A549 (cell line): ENCODE measurements around the gene CPB1.

Experiments used
- CTCF ChIP-seq: fragments of >200 bp; sonication (Bioruptor Twin); formaldehyde crosslinking; IDR thresholded peaks from 3 replicates; pipeline ENCODE4 v1.5.1; 2016
- EP300 ChIP-seq, 2 experiments: fragments of >200 bp; sonication (Bioruptor Twin); formaldehyde crosslinking; IDR thresholded peaks; 2 replicates in 1 of 2; 3 replicates in 1 of 2; pipeline ENCODE4 v1.6.1; 2016 to 2017
- HDAC2 ChIP-seq: fragments of 200-600 bp; sonication (generic); IDR thresholded peaks from 2 replicates; pipeline ENCODE4 v1.6.1; 2016
- JUN ChIP-seq, 2 experiments: fragments of >200 bp; sonication (Bioruptor Twin); formaldehyde crosslinking; IDR thresholded peaks; 2 replicates in 1 of 2; 3 replicates in 1 of 2; pipeline ENCODE4 v1.6.1; 2016 to 2017
- KDM5A ChIP-seq: fragments of 200-600 bp; sonication (generic); IDR thresholded peaks from 2 replicates; pipeline ENCODE4 v1.6.1; 2016; ENCODE audit warnings: antibody characterized with exemption, mild to moderate bottlenecking
- POLR2A ChIP-seq: IDR thresholded peaks from 2 replicates; pipeline ENCODE4 v1.6.1; 2012; ENCODE audit warnings: mild to moderate bottlenecking, low read length
- RAD21 ChIP-seq, 2 experiments: fragments of >200 bp in 1 of 2; sonication (Bioruptor Twin) in 1 of 2; formaldehyde crosslinking in 1 of 2; IDR thresholded peaks in 1 of 2; conservative IDR thresholded peaks in 1 of 2; 2 replicates in 1 of 2; 3 replicates in 1 of 2; pipeline ENCODE4 v1.6.1; 2012 to 2018; ENCODE audit warnings: inconsistent platforms in 1 of 2
- RARB ChIP-seq: fragments of 250-450 bp; sonication (Bioruptor Pico); IDR thresholded peaks from 2 replicates; pipeline ENCODE4 v1.8.0; 2021; ENCODE audit warnings: mild to moderate bottlenecking, moderate library complexity
- REST ChIP-seq: fragments of 200-600 bp; sonication (generic); IDR thresholded peaks from 2 replicates; pipeline ENCODE4 v1.6.1; 2016; ENCODE audit warnings: antibody characterized with exemption, mild to moderate bottlenecking, moderate library complexity
- ZSCAN20 ChIP-seq: fragments of 250-450 bp; sonication (Bioruptor Pico); IDR thresholded peaks from 2 replicates; pipeline ENCODE4 v1.8.0; 2022; ENCODE audit warnings: mild to moderate bottlenecking, moderate library complexity
- TF ChIP-seq, protein P1 (sequence below): fragments of 450-650 bp; IDR thresholded peaks from 2 replicates; pipeline ENCODE4 v1.6.1; 2014; ENCODE audit warnings: antibody characterized with exemption

- TF ChIP-seq CTCF (no peak), POLR2A (no peak), RAD21 (conservative IDR thresholded peaks at IDR 0.05 in 1 of 2, IDR thresholded peaks at IDR 0.05 in 1 of 2) (no peak), EP300 (IDR thresholded peaks at IDR 0.05) (no peak), HDAC2 (no peak), JUN (IDR thresholded peaks at IDR 0.05) (no peak), KDM5A (no peak), REST (no peak), RARB (CRISPR knock-in tag) (no peak), ZSCAN20 (no peak)
- TF ChIP-seq, protein P1, sequence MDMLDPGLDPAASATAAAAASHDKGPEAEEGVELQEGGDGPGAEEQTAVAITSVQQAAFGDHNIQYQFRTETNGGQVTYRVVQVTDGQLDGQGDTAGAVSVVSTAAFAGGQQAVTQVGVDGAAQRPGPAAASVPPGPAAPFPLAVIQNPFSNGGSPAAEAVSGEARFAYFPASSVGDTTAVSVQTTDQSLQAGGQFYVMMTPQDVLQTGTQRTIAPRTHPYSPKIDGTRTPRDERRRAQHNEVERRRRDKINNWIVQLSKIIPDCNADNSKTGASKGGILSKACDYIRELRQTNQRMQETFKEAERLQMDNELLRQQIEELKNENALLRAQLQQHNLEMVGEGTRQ = no peak
These were observed 28.8 kb downstream of the CPB1 start for GRCh38 chr3:148856384-148856783.
